DND-41 (cell line): ENCODE measurements around the gene POLR2L.

Experiments
- CTCF ChIP-seq: IDR thresholded peaks from 2 replicates; pipeline ENCODE4 v1.5.1; 2012; ENCODE audit warnings: borderline replicate concordance, low read length, moderate library complexity, mild to moderate bottlenecking; ENCODE audit not compliant: poor library complexity, severe bottlenecking; ENCODE audit errors: extremely low read depth
- EZH2 ChIP-seq: IDR thresholded peaks from 3 replicates; pipeline ENCODE4 v1.6.1; 2012; ENCODE audit warnings: borderline replicate concordance, low read depth, mild to moderate bottlenecking, moderate library complexity, low read length, inconsistent platforms; ENCODE audit not compliant: severe bottlenecking

DNA sequence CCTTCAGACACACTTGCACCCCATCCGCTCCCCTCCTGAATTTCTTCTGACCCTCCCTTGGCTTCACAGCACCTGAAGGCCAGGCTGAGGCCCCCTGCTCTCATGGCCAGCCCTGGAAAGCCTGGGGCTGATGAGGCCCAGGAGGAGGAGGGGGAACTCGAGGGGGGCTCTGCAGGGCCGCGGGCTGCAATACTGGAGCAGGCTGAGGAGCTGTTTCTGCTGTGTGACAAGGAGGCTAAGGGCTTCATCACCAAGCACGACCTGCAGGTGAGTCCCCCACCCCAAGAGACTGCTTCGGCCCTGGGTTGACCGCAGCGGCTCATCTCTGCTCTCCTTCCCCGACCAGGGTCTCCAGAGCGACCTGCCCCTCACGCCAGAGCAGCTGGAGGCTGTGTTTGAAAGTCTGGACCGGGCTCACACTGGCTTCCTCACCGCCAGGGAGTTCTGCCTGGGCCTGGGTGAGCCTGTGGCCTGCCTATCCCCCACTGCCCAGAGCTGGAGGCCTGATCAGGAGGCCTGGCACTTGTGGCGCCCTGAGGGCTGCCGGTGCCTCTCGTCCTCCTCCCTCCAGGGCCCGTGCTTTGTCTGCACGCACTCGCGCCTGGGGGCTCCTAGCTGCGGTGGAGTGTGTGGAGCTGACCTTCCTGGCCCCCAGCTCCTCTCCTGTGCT is 13.7 kb downstream of the POLR2L start:
- TF ChIP-seq CTCF (no peak), EZH2 (peak; percentile 4)
